Stimulated activated CD4-positive, alpha-beta T cell treated with anti-CD3 and anti-CD28 coated beads, Interleukin-1b, Interleukin-23, amount 100 ng/mL, for 24 hours (primary cell): ENCODE measurements around the gene LRRK1.

Experiments
- DNase-seq, 4 experiments: peaks; one replicate each; pipeline ENCODE4 v3.0.0-alpha.2; 2020; ENCODE audit warnings: low read depth in 4 of 4, low spot score in 1 of 4

LRRK1 gene

GRCh38 chr15:101054991-101055390 is 135.8 kb downstream of the LRRK1 start:
- DNase-seq, result no peak

- no peak for DNase-seq
Measured at GRCh38 chr15:101055411-101055810, 136.3 kb downstream of the LRRK1 start.

GRCh38 chr15:101056366-101057334 is 137.5 kb downstream of the LRRK1 start:
- DNase-seq, result no peak

GRCh38 chr15:101057841-101058407 is 138.8 kb downstream of the LRRK1 start:
- no peak for DNase-seq

GRCh38 chr15:101058735-101059134 is 139.6 kb downstream of the LRRK1 start:
- no peak for DNase-seq

- no peak for DNase-seq
Measured at GRCh38 chr15:101059381-101060341, 140.5 kb downstream of the LRRK1 start.

GRCh38 chr15:101060576-101061551 is 141.7 kb downstream of the LRRK1 start:
- DNase-seq, result no peak

GRCh38 chr15:101062063-101062462 is 142.9 kb downstream of the LRRK1 start:
- no peak for DNase-seq

GRCh38 chr15:101062471-101063171 is 143.5 kb downstream of the LRRK1 start:
- no peak for DNase-seq

GRCh38 chr15:101063212-101063611 is 144.1 kb downstream of the LRRK1 start:
- no peak for DNase-seq

- DNase-seq, result no peak
Measured at GRCh38 chr15:101063891-101064794, 145.0 kb downstream of the LRRK1 start.

GRCh38 chr15:101064795-101065569 is 145.8 kb downstream of the LRRK1 start:
- DNase-seq, result no peak

- no peak for DNase-seq
Measured at GRCh38 chr15:101065570-101066221, 146.5 kb downstream of the LRRK1 start.

- DNase-seq, result no peak
Measured at GRCh38 chr15:101066501-101067408, 147.6 kb downstream of the LRRK1 start.

- no peak for DNase-seq
Measured at GRCh38 chr15:101067660-101068522, 148.7 kb downstream of the LRRK1 start.
